ENCODE results near the gene DNM2. TPM values are rescaled to one million over a fixed set of nuclear protein-coding genes. Genes with fewer than 3 reads are reported as not detected.

The DNM2 gene
- total and polyA plus RNA-seq, 9 of the 15 experiments (the other 6 are each of a cell fraction or from before 2014, with no cell fraction given): 2.2 to 161 (median 72.6) TPM

DNA sequence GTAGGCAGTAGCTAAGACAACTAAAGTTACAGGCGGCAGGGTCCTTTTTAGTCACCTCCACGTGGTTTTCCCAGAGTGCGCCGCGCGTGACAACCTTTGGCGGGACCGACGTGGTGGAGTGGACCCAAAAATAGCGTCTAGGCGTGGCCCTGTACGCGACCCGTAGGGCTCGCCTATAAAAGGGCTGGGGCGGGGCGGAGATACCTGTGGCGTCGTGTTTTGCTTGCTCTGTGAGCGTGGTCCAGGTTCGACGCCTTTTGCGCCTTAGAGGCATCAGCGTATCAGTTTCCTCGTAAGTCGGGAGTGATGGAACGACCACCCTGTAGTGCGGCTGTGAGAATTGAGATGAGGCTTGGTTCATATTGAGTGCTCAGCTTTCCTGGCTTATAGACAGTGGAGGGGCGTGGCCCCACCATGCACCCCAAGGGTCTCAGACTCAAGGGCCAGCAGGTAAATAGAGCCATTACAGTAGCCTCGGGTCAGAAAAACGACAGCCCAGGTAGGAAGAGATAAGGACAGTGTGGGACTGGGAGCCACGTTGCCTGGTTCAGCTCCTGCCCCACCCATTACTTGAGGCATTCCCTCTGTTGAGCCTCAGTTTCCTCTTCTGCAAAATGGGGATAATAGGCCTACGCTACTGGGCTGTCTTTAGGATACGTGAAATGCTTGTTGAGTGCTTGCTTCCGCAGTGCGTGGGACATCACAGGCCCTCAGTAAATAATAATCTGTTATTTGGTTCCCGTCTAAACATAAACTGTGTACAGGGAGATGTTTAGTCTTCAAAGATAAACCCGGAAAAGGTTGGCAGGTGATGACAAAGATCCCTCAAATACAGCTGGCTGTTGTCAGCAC is 118.8 kb downstream of the DNM2 start (continued):
- TF ChIP-seq MYNN (IDR thresholded peaks at IDR 0.05) (no peak; the same call in 1 of the 2 replicates), MYNN (CRISPR knock-in tag; IDR thresholded peaks at IDR 0.05) (no peak), EP400 (IDR thresholded peaks at IDR 0.05) (peak; percentile 98), HDAC2 (IDR thresholded peaks at IDR 0.05) (peak; percentile 77; the same call in 1 of the 2 replicates), CBFB (CRISPR knock-in tag; IDR thresholded peaks at IDR 0.05) (peak; percentile 78; the same call in 1 of the 2 replicates), NCOA1 (IDR thresholded peaks at IDR 0.05; ENCODE audit: low read depth) (0 out of 2 replicates have a peak, but pooled peaks have one; percentile 45), MAZ (CRISPR knock-in tag; conservative IDR thresholded peaks at IDR 0.05 in 1 of 2, IDR thresholded peaks at IDR 0.05 in 1 of 2) (peak in 1 of 2 experiments; percentile 85; a peak in 3 of 4 replicates), HSF4 (CRISPR knock-in tag; IDR thresholded peaks at IDR 0.05; ENCODE audit: borderline replicate concordance) (peak; percentile 90; the same call in 1 of the 2 replicates), NCOA2 (IDR thresholded peaks at IDR 0.05; ENCODE audit: partially characterized antibody in 2 of 2) (no peak), U2AF2 (optimal IDR thresholded peaks at IDR 0.05; ENCODE audit: low read depth, low read length) (no peak), RBFOX2 (IDR thresholded peaks at IDR 0.05; ENCODE audit: low read depth, low read length) (peak; percentile 18; the same call in 1 of the 2 replicates), ZNF232 (CRISPR knock-in tag; IDR thresholded peaks at IDR 0.05) (peak; percentile 93)
- TF ChIP-seq, protein P1, sequence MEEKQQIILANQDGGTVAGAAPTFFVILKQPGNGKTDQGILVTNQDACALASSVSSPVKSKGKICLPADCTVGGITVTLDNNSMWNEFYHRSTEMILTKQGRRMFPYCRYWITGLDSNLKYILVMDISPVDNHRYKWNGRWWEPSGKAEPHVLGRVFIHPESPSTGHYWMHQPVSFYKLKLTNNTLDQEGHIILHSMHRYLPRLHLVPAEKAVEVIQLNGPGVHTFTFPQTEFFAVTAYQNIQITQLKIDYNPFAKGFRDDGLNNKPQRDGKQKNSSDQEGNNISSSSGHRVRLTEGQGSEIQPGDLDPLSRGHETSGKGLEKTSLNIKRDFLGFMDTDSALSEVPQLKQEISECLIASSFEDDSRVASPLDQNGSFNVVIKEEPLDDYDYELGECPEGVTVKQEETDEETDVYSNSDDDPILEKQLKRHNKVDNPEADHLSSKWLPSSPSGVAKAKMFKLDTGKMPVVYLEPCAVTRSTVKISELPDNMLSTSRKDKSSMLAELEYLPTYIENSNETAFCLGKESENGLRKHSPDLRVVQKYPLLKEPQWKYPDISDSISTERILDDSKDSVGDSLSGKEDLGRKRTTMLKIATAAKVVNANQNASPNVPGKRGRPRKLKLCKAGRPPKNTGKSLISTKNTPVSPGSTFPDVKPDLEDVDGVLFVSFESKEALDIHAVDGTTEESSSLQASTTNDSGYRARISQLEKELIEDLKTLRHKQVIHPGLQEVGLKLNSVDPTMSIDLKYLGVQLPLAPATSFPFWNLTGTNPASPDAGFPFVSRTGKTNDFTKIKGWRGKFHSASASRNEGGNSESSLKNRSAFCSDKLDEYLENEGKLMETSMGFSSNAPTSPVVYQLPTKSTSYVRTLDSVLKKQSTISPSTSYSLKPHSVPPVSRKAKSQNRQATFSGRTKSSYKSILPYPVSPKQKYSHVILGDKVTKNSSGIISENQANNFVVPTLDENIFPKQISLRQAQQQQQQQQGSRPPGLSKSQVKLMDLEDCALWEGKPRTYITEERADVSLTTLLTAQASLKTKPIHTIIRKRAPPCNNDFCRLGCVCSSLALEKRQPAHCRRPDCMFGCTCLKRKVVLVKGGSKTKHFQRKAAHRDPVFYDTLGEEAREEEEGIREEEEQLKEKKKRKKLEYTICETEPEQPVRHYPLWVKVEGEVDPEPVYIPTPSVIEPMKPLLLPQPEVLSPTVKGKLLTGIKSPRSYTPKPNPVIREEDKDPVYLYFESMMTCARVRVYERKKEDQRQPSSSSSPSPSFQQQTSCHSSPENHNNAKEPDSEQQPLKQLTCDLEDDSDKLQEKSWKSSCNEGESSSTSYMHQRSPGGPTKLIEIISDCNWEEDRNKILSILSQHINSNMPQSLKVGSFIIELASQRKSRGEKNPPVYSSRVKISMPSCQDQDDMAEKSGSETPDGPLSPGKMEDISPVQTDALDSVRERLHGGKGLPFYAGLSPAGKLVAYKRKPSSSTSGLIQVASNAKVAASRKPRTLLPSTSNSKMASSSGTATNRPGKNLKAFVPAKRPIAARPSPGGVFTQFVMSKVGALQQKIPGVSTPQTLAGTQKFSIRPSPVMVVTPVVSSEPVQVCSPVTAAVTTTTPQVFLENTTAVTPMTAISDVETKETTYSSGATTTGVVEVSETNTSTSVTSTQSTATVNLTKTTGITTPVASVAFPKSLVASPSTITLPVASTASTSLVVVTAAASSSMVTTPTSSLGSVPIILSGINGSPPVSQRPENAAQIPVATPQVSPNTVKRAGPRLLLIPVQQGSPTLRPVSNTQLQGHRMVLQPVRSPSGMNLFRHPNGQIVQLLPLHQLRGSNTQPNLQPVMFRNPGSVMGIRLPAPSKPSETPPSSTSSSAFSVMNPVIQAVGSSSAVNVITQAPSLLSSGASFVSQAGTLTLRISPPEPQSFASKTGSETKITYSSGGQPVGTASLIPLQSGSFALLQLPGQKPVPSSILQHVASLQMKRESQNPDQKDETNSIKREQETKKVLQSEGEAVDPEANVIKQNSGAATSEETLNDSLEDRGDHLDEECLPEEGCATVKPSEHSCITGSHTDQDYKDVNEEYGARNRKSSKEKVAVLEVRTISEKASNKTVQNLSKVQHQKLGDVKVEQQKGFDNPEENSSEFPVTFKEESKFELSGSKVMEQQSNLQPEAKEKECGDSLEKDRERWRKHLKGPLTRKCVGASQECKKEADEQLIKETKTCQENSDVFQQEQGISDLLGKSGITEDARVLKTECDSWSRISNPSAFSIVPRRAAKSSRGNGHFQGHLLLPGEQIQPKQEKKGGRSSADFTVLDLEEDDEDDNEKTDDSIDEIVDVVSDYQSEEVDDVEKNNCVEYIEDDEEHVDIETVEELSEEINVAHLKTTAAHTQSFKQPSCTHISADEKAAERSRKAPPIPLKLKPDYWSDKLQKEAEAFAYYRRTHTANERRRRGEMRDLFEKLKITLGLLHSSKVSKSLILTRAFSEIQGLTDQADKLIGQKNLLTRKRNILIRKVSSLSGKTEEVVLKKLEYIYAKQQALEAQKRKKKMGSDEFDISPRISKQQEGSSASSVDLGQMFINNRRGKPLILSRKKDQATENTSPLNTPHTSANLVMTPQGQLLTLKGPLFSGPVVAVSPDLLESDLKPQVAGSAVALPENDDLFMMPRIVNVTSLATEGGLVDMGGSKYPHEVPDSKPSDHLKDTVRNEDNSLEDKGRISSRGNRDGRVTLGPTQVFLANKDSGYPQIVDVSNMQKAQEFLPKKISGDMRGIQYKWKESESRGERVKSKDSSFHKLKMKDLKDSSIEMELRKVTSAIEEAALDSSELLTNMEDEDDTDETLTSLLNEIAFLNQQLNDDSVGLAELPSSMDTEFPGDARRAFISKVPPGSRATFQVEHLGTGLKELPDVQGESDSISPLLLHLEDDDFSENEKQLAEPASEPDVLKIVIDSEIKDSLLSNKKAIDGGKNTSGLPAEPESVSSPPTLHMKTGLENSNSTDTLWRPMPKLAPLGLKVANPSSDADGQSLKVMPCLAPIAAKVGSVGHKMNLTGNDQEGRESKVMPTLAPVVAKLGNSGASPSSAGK (IDR thresholded peaks at IDR 0.05): peak; percentile 100
- TF ChIP-seq, protein P2, sequence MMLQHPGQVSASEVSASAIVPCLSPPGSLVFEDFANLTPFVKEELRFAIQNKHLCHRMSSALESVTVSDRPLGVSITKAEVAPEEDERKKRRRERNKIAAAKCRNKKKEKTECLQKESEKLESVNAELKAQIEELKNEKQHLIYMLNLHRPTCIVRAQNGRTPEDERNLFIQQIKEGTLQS (IDR thresholded peaks at IDR 0.05): peak; percentile 72
- TF ChIP-seq, protein P2 (CRISPR knock-in tag; conservative IDR thresholded peaks at IDR 0.05): peak; percentile 97
